Nephron (organoid): ENCODE data around the gene BCL11B.

Experiments used
- H3K27ac Mint-ChIP-seq, 3 experiments: 2 replicates each; pipeline ENCODE4 v1.8.0; 2020; ENCODE audit warnings: mixed read lengths in 3 of 3, mild to moderate bottlenecking in 2 of 3, moderate library complexity in 1 of 3
- H3K27me3 Mint-ChIP-seq: 2 replicates; pipeline ENCODE4 v1.8.0; 2021; ENCODE audit warnings: low read depth, mild to moderate bottlenecking, moderate library complexity, mixed read lengths
- H3K36me3 Mint-ChIP-seq: 2 replicates; pipeline ENCODE4 v1.8.0; 2020; ENCODE audit warnings: low read depth, mixed read lengths
- H3K4me1 Mint-ChIP-seq: 2 replicates; pipeline ENCODE4 v1.8.0; 2020; ENCODE audit warnings: mixed read lengths
- H3K4me3 Mint-ChIP-seq, 3 experiments: 2 replicates each; pipeline ENCODE4 v1.8.0; 2020; ENCODE audit warnings: mild to moderate bottlenecking in 3 of 3, mixed read lengths in 3 of 3, moderate library complexity in 2 of 3
- H3K9me3 Mint-ChIP-seq: 2 replicates; pipeline ENCODE4 v1.8.0; 2020; ENCODE audit warnings: mixed read lengths
- CTCF ChIP-seq, 3 experiments: fragments of 200-600 bp; sonication (generic); IDR thresholded peaks; one replicate each; pipeline ENCODE4 v1.5.0; 2021; ENCODE audit warnings: antibody characterized with exemption in 3 of 3; ENCODE audit not compliant: unreplicated experiment in 3 of 3

Gene BCL11B

GRCh38 chr14:99255621-99256482 lies 16.1 kb downstream of the BCL11B start:
- no peak overlapping the region for H3K4me3 Mint-ChIP-seq
- peaks cover 72% of the 10 kb centered on the region for H3K27me3 Mint-ChIP-seq
- H3K36me3 Mint-ChIP-seq: no peaks in the 10 kb centered on the region
- no peak overlapping the region for H3K27ac Mint-ChIP-seq
- no peaks in the 10 kb centered on the region for H3K9me3 Mint-ChIP-seq
- no peak for TF ChIP-seq CTCF (IDR thresholded peaks at IDR 0.05; ENCODE audit: unreplicated experiment in 3 of 3)
- peaks cover 36% of the 10 kb centered on the region for H3K4me1 Mint-ChIP-seq

DNA sequence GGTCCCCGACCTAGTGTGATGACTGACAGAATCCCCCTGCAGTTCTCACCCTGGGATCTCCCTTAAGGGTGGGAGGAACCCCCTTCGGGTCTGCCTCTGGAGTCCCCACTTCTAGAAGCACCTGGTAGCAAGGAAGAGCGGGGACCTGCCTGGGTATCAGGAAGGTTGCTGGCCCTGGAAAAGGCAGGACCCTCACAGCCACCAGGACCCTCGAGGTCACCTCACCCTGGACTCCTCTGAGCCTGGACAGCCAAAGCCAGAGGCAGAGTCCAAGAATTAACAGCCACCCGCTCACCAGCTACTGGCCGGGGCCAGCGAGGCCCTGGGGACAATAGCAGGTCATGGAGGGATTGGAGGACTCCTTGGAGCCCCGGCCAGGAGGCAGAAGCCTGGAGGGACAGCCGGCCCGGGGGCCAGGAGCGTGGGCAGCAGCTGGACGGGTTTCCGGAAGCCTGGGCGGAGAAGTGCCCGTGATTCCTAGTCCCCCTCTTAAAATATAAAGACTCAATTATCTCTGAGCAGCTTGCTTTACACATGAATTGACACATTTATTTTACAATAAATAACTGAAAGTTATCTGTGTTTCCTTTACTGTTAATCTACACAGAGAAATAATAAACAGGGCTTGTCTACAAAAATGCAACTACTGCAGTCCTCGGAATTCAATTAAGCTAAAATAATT lies 17.5 kb downstream of the BCL11B start:
- peaks cover 22% of the 10 kb centered on the region for H3K4me1 Mint-ChIP-seq
- TF ChIP-seq CTCF (IDR thresholded peaks at IDR 0.05; ENCODE audit: unreplicated experiment in 3 of 3): no peak
- peaks cover 69% of the 10 kb centered on the region for H3K27me3 Mint-ChIP-seq
- H3K36me3 Mint-ChIP-seq: no peaks in the 10 kb centered on the region
- H3K4me3 Mint-ChIP-seq: no peak overlapping the region
- H3K27ac Mint-ChIP-seq: no peak overlapping the region
- H3K9me3 Mint-ChIP-seq: no peaks in the 10 kb centered on the region

GRCh38 chr14:99253890-99254289 lies 18.1 kb downstream of the BCL11B start:
- Mint-ChIP-seq H3K27ac (no peak overlapping the region), H3K36me3 (no peaks in the 10 kb centered on the region), H3K9me3 (no peaks in the 10 kb centered on the region), H3K4me1 (peaks cover 18% of the 10 kb centered on the region), H3K4me3 (no peak overlapping the region), H3K27me3 (peaks cover 64% of the 10 kb centered on the region)
- TF ChIP-seq CTCF (IDR thresholded peaks at IDR 0.05; ENCODE audit: unreplicated experiment in 3 of 3): no peak

- Mint-ChIP-seq H3K4me1 (peaks cover 18% of the 10 kb centered on the region), H3K27ac (no peak overlapping the region), H3K9me3 (no peaks in the 10 kb centered on the region), H3K4me3 (no peak overlapping the region), H3K27me3 (peaks cover 64% of the 10 kb centered on the region), H3K36me3 (no peaks in the 10 kb centered on the region)
- TF ChIP-seq CTCF (IDR thresholded peaks at IDR 0.05; ENCODE audit: unreplicated experiment in 3 of 3): no peak
Measured at GRCh38 chr14:99252940-99253868, 18.8 kb downstream of the BCL11B start.

- Mint-ChIP-seq H3K9me3 (no peaks in the 10 kb centered on the region), H3K36me3 (no peaks in the 10 kb centered on the region), H3K4me3 (no peak overlapping the region), H3K27me3 (peaks cover 63% of the 10 kb centered on the region), H3K27ac (no peak overlapping the region), H3K4me1 (peaks cover 19% of the 10 kb centered on the region)
- TF ChIP-seq CTCF (IDR thresholded peaks at IDR 0.05; ENCODE audit: unreplicated experiment in 3 of 3): no peak
Measured at GRCh38 chr14:99252443-99252939, 19.5 kb downstream of the BCL11B start.
